ENCODE results near the gene ATXN1.

DNA sequence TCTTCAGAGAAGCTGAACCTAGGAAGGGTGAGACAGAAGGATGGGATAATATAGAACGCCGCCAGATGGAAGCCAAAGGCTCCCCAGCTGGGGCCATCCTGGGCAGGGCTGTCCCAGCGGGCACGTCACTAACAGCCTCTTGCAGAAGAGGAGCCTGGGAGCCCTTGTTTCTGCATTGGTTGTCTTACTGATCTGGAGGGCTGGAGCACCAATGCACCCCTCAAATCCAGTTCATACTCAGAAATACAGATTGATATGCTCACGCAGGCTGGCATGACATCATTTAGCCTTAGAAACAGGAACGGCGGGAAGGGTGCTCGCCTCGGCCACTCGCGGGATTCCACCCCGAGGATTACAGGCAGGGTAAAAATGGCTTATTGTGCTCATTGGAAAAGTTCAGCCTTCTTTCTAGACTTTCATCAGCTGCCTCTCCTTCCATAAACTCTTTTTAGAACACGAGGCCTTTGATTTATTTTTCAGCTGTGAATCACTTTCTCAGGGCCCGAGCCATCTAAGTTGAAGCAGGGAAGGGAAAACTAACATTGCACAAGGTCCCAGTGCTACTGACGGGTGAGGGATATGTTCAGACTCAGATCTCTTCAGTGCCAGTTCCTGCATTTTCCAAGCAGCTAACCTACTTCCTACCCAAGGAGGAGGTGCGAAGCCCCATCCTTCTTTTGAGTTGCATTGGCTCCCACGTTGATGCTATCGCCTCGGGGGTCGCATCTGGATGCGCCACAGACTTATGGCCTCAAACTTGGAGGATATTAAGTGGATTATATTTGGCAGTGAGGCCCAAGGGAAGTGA, 440.5 kb downstream of the ATXN1 start:
- TF ChIP-seq GATA3 (IDR thresholded peaks at IDR 0.05; ENCODE audit: low read depth, low read length) (no peak), GATA2 (IDR thresholded peaks at IDR 0.05; ENCODE audit: low read depth, low read length) (no peak)
